Dendritic cell treated with granulocyte-macrophage colony-stimulating factor and Interleukin-4, amounts not matched to agents 40 ng/mL and 50 ng/mL, for 4 days (primary cell): ENCODE results near the gene POLR2E.

Experiments
- H3K27ac Mint-ChIP-seq: one replicate; pipeline ENCODE4 v1.8.0; 2022; ENCODE audit warnings: mild to moderate bottlenecking, mixed read lengths
- H3K27me3 Mint-ChIP-seq: one replicate; pipeline ENCODE4 v1.8.0; 2022; ENCODE audit warnings: mild to moderate bottlenecking, mixed read lengths
- H3K36me3 Mint-ChIP-seq: one replicate; pipeline ENCODE4 v1.8.0; 2022; ENCODE audit warnings: low read depth, mixed read lengths
- H3K4me1 Mint-ChIP-seq: one replicate; pipeline ENCODE4 v1.8.0; 2022; ENCODE audit warnings: low read depth, mixed read lengths
- H3K4me3 Mint-ChIP-seq: one replicate; pipeline ENCODE4 v1.8.0; 2022; ENCODE audit warnings: mild to moderate bottlenecking, moderate library complexity, mixed read lengths
- H3K9me3 Mint-ChIP-seq: one replicate; pipeline ENCODE4 v1.8.0; 2022; ENCODE audit warnings: mixed read lengths
- intact Hi-C: fragments of 100-400 bp; cut with micrococcal nuclease; formaldehyde crosslinking; loops from one replicate; pipeline ENCODE4 v1.15.0; 2022

POLR2E gene

DNA sequence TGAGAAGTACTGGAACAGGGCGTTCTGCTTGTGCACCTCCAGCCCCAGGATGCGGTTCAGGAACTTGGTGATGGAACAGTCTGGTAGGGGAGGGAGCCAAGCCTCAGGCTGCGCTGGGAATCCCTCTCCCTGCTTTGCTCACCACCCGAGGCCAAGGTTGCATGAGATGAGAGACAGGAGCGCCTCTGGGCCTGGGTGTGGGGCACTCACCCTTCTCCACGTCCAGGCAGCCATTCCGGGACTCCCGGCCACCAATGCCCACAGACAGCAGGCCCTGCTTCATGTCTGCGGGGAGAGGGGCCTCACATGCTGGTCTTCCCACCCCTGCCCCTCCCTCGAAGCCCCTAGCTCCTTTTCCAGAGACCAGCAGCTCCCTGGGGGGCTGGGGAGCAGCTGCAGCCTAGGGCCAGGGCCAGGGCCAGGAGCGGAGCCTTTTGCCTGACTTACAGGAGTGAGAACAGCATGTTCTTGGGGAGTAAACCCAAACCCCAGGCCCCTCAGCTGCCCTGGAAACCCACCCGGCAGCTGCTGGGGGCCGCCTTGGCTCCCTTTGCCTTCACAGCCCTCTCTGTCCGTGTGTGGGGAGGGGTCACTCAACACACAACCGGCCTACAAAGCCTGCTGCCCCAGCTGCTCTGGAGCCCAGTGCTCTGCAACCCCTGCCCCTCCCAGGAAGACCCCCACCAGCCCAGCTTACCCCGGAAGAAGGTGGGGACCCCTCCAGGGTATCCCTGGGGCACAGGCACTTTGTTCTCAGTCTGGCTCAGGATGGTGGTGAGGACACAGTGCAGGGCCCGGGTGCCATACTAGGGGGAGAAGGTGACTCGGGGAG is 15.8 kb upstream of the POLR2E start:
- Mint-ChIP-seq H3K4me1 (peaks cover 42% of the 10 kb centered on the region), H3K4me3 (no peak overlapping the region), H3K9me3 (no peaks in the 10 kb centered on the region), H3K27ac (no peak overlapping the region), H3K36me3 (peaks cover 95% of the 10 kb centered on the region), H3K27me3 (no peaks in the 10 kb centered on the region)
- intact Hi-C loops = loop anchor here (5.0 kb wide), 1 partner anchor 81 kb away; no protein-coding TSS in a partner anchor

DNA sequence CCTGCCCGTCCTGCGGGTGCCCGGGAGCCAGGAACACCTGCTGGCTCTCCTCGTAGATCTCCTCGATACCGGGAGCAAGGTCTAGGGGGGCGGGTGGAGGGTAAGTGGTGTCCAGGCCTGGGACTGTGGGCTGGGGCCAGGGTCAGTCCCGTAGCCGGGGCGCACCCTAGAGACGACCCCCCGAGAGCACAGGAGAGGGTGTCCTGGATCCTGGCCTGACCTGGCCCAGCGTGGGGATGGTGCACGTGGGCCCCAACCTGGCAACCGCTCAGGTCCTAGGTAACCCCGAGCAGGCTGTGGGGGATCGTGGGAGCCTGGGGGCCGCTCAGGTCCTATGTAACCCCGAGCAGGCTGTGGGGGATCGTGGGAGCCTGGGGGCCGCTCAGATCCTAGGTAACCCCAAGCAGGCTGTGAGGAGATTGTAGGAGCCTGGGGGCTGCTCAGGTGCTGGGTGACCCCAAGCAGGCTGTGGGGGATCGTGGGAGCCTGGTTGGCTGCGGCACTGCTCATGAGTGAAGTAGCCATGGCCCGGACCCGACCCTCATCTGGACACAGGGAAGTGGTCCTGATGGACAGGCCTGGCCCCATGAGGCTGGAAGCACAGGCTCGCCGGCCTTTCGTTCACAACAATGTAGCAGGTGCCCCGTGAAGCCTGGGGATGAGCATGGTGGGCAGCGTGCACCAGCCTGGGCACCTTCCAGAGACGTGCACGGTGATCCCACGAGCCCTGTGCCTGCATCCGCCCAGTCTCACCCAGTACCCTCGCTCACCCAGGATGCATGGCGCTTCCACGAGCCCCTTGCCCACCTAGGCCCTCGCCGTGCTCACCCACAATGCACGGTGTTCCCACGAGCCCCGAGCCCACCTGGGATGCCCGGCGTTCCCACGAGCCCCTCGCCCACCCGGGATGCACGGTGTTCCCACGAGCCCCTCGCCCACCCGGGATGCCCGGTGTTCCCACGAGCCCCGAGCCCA is 14.8 kb upstream of the POLR2E start:
- no peak overlapping the region for H3K4me3 Mint-ChIP-seq
- H3K36me3 Mint-ChIP-seq = peaks cover 95% of the 10 kb centered on the region
- intact Hi-C loops = loop anchor here (5.0 kb wide), 1 partner anchor 82 kb away; no protein-coding TSS in a partner anchor
- H3K27me3 Mint-ChIP-seq = no peaks in the 10 kb centered on the region
- no peaks in the 10 kb centered on the region for H3K9me3 Mint-ChIP-seq
- H3K4me1 Mint-ChIP-seq = peaks cover 43% of the 10 kb centered on the region
- H3K27ac Mint-ChIP-seq = no peak overlapping the region

DNA sequence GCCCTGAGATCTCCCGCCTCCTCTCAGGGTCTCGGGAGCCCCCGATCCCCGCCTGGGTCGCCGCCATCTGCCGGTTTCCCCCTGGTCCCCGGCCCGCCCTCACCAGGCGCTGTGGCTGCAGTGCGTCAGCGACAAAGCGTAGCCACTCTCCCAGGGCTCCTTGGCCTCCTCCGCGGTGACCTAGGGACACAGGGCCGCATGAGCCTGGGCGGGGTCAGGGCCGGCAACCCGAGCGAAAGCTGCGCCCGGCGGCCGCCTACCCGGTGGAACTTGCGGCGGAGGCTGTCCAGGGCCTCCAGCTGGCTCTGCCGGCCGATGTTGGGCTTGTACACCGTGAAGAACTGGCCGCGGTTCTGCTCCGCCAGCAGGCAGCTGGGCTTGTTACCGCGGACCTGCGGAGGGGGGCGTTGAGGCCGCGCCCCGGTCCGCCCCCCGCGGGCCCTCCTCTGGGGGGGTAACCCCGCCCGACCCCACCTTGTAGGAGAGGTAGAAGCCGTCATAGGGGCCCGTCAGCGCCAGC is 13.9 kb upstream of the POLR2E start:
- Mint-ChIP-seq H3K4me1 (peaks cover 39% of the 10 kb centered on the region), H3K36me3 (peaks cover 89% of the 10 kb centered on the region), H3K27me3 (no peaks in the 10 kb centered on the region), H3K9me3 (no peaks in the 10 kb centered on the region), H3K27ac (no peak overlapping the region), H3K4me3 (no peak overlapping the region)
- intact Hi-C loops = no loop called here

DNA sequence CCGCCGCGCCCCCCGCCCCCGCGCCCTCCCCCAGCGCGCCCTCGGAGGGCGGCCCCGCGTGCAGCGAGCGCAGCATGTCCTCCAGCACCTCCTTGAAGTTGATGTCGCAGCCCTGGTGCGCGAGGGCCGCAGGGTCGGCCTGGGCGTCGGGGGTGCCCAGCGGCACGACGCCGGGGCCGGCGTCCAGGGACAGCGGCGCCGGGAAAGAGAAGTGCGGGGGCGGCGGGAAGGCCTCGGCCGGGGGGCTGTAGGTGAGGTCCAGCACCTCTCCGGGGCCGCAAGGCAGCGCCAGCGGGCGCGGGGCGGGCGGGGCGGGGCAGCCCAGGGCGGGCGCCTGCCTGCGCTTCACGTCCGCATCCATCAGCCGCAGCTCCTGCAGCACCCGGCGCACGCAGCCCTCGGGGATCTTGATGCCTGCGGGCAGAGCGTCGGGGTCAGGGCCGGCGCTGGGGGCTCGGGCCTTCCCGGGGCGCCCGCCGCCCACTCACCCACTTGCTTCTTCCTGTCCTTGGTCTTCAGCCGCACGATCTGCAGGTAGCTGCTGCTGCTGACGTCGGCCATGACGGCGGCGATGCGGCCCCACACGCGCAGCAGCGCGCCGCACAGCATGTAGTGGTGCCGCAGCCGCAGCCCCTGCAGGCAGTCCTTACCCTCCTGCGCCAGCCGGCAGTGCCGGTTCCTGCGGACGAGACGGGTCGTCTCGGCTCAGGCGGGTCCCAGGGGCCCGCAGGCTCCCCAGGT is 13.3 kb upstream of the POLR2E start:
- H3K4me1 Mint-ChIP-seq = peaks cover 33% of the 10 kb centered on the region
- no peaks in the 10 kb centered on the region for H3K27me3 Mint-ChIP-seq
- no peaks in the 10 kb centered on the region for H3K9me3 Mint-ChIP-seq
- intact Hi-C loops = no loop called here
- peaks cover 83% of the 10 kb centered on the region for H3K36me3 Mint-ChIP-seq
- no peak overlapping the region for H3K4me3 Mint-ChIP-seq
- no peak overlapping the region for H3K27ac Mint-ChIP-seq

DNA sequence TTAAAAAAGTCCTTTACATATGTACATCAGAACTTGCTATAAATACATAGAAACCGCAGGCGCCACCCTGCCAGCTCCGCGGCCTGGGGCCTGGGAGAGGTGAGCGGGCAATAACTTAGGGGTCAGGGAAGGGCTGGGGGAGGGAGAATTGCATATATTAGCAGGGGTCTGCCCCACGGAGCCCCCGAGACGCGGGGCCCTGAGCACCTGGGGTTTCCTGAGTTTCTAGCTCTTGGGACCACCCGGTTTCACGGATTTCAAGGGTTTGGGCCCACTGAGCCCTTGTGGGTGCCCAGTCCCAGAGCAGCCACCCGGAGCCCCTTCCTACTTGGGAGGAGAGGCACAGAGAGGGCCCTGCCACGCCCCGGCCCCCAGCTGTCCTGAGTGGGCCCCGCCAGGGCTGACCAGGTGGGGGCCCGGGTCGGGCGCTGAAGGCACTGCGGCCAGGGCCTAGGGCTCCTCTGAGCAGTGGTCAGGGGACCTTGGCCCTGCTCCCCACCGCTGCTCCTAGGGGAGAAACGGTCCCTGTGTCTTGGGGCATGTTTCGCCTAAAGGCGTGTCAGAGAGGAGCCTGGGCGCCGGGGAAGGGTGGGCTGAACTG is 12.6 kb upstream of the POLR2E start:
- Mint-ChIP-seq H3K27me3 (no peaks in the 10 kb centered on the region), H3K27ac (peak overlapping the region; percentile 93), H3K4me1 (peaks cover 33% of the 10 kb centered on the region), H3K9me3 (no peaks in the 10 kb centered on the region), H3K36me3 (peaks cover 76% of the 10 kb centered on the region), H3K4me3 (no peak overlapping the region)
- intact Hi-C loops = no loop called here

DNA sequence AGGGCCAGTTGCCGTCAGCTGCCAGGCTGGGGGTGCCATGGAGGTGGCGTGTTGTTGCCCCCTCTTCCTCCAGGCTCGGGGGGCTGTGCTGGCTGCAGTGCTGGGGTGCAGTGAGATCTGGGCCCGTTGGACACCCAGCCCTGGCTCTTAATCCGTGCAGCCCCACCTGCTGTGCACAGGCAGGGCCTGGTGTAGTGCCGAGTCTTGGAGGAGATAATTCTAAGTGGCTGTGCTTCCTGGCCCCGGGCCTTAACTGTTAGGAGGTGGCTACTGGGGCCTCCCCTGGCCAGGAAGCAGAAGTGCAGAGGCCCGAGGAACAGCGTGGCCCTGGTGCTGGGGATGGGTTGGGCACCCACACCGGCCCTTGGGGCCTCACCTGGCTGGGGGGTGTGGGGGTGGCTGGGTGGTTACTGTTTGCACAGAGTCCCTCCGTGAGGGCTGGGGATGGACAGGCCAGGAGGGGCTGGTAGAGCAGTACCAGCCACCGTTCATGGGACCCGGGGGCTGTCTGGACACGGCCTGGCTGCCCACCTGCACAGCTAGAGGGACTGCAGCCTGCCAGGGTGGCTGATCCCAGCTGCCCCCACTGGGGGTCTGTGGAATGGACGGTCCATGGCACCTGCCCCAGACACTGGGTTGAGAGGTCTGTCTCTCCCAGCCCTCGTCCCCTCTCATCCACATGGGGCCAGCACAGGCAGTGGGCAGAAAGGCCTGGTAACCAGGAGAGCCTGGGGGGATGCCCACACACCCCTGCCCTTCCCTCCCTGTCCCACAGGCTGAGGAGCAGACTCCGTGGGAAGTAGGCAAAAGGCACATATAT is 11.9 kb upstream of the POLR2E start:
- H3K4me3 Mint-ChIP-seq = peak overlapping the region; percentile 17
- H3K27ac Mint-ChIP-seq = peak overlapping the region; percentile 93

DNA sequence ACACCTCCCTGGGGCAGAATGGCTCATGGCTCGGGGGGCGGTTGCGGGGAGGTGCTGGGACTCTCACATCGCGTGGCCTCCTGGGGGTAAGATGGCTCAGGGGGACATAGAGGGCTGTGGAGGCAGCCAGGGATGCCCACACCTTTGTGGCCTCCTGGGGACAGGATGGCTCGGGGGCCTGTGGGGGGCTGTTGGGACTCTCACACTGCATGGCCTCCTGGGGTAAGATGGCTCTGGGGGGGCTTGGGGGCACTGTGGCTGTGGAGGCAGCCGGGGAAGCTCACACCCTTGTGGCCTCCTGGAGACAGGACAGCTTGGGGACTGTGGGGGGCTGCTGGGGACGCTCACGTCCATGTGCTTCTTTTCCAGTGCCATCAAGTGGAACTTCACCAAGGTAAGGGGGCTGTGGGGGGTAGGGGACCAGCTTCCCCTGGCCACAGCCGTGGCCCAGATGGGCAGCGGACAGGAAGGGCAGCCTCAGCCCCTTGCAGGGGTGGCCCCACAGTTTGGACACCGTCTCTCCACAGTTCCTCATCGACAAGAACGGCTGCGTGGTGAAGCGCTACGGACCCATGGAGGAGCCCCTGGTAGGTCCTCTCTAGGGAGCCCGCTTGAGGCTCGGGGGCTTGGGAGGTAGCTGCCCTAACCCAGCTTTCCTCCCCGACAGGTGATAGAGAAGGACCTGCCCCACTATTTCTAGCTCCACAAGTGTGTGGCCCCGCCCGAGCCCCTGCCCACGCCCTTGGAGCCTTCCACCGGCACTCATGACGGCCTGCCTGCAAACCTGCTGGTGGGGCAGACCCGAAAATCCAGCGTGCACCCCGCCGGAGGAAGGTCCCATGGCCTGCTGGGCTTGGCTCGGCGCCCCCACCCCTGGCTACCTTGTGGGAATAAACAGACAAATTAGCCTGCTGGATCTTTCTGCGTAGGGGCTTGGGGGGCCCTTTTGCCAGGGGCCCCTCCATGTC is 11.0 kb upstream of the POLR2E start:
- peaks cover 60% of the 10 kb centered on the region for H3K36me3 Mint-ChIP-seq
- peak overlapping the region; percentile 93 for H3K27ac Mint-ChIP-seq
- intact Hi-C loops = no loop called here
- no peaks in the 10 kb centered on the region for H3K9me3 Mint-ChIP-seq
- no peaks in the 10 kb centered on the region for H3K27me3 Mint-ChIP-seq
- peak overlapping the region; percentile 80 for H3K4me3 Mint-ChIP-seq
- peaks cover 42% of the 10 kb centered on the region for H3K4me1 Mint-ChIP-seq

More for the DNA sequence above, 11.9 kb upstream of the POLR2E start:
- Mint-ChIP-seq H3K4me1 (peaks cover 34% of the 10 kb centered on the region), H3K9me3 (no peaks in the 10 kb centered on the region), H3K27me3 (no peaks in the 10 kb centered on the region), H3K36me3 (peaks cover 69% of the 10 kb centered on the region)
- intact Hi-C loops = no loop called here

DNA sequence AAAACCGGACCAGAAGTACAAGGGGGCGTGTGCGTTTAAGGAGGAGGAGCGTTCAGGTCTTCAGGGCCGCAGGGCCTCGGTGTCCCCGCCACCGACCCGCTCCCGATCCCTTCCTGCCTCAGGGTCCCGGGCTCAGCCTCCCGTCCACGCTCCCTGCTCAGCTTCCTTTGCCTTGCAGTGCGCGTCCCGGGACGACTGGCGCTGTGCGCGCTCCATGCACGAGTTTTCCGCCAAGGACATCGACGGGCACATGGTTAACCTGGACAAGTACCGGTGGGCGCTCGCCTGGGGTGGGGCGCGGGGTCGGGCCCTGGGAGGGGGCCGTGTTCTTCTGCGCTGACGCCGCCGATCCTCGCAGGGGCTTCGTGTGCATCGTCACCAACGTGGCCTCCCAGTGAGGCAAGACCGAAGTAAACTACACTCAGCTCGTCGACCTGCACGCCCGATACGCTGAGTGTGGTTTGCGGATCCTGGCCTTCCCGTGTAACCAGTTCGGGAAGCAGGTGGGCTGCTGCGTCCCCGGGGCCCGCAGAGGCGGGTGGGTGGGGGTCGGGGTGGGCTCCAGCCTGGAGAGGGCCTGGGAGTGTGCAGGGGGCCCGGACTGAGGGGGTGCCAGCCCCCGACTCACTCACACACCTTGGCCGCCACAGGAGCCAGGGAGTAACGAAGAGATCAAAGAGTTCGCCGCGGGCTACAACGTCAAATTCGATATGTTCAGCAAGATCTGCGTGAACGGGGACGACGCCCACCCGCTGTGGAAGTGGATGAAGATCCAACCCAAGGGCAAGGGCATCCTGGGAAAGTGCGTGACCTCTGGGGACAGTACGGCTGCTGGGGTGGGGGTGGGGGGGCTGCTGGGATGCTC is 10.1 kb upstream of the POLR2E start:
- peak overlapping the region; percentile 93 for H3K27ac Mint-ChIP-seq
- no peaks in the 10 kb centered on the region for H3K27me3 Mint-ChIP-seq
- peak overlapping the region; percentile 80 for H3K4me3 Mint-ChIP-seq
- H3K4me1 Mint-ChIP-seq = peaks cover 46% of the 10 kb centered on the region
- no peaks in the 10 kb centered on the region for H3K9me3 Mint-ChIP-seq
- intact Hi-C loops = no loop called here
- H3K36me3 Mint-ChIP-seq = peaks cover 50% of the 10 kb centered on the region

DNA sequence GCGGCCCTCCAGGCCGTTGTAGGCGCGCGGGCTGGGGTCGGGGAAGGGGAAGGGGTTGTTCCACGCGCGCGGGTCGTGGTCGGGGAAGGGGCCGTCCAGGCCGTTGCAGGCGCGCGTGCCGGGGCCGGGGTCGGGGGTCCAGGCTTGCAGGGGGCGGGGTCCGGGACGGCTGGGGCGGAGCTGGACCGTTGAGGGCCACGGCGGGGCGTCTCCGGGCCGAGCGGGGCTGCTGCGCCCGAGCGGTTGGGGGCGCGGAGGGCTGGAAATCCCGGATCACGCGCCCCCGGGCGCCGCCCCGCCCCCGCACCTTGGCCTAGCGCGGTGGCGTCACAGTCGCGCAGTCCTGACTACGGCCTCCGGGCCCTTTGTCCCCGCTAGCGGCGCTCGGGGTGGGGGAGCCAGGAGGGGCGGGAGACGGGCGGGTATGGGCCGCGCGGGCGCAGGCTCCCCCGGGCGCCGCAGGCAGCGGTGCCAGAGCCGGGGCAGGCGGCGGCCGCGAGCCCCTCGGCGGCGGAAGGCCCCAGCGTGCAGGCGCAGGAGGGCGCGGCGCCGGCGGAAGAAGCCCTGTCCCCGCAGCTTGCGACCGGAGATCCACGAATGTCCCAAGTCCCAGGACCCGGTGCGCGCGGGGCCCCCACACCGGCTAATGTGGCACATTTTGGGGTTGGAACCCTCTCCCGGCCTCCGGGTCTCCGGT is 9.3 kb upstream of the POLR2E start:
- Mint-ChIP-seq H3K4me1 (peaks cover 54% of the 10 kb centered on the region), H3K27me3 (no peaks in the 10 kb centered on the region), H3K27ac (peak overlapping the region; percentile 93), H3K9me3 (peaks cover 7% of the 10 kb centered on the region), H3K36me3 (peaks cover 48% of the 10 kb centered on the region), H3K4me3 (peak overlapping the region; percentile 80)
- intact Hi-C loops = loop anchor here (5.0 kb wide), 1 partner anchor 37 kb away; the partner anchor contains the start of gene ARHGAP45

DNA sequence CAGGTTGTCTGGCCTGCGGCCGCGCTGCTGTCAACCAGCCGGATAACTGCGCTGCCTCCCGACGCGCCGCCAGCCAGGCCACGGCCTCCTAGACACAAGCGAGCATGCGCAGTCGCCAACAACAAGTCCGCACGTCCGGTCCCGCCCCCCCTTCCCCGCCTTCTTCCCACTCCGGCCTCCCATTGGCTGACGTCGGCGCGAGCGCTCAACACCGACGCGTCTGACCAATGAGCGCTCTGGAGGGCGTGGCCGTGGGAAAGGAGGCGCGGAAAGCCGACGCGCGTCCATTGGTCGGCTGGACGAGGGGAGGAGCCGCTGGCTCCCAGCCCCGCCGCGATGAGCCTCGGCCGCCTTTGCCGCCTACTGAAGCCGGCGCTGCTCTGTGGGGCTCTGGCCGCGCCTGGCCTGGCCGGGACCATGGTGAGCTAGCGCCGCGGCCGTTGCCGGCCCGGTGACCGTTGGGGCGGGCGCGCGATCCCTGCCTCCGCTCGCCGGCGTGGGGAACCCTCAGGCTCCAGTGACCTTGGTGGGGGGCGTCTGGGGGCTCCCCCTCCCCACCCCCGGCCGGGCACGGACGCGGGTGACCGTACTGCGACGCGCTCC is 8.6 kb upstream of the POLR2E start, which contains the start of gene GPX4:
TSS of gene GPX4 (plus strand) at position 287 of the 603 bp plus-strand sequence. CDS start at position 337, 50 bp downstream.
- Mint-ChIP-seq H3K4me1 (peaks cover 60% of the 10 kb centered on the region), H3K36me3 (peaks cover 42% of the 10 kb centered on the region), H3K9me3 (peaks cover 7% of the 10 kb centered on the region), H3K4me3 (peak within 1 kb of the TSS; percentile 80), H3K27ac (peak within 1 kb of the TSS; percentile 93), H3K27me3 (no peaks in the 10 kb centered on the region)
- intact Hi-C loops = loop anchor here (5.0 kb wide), 1 partner anchor 37 kb away; the partner anchor contains the start of gene ARHGAP45
